GM12875 (cell line): ENCODE data around the gene FAM210A.

Source experiments
- H3K4me3 ChIP-seq: one replicate; pipeline ENCODE4 v1.5.1; 2011; ENCODE audit warnings: low read depth, low read length, control low read depth
- TF ChIP-seq, protein P1 (sequence below): IDR thresholded peaks from 2 replicates; pipeline ENCODE4 v1.5.1; 2011; ENCODE audit warnings: low read depth, mild to moderate bottlenecking, control low read depth, inconsistent platforms, low read length, moderate library complexity, borderline replicate concordance; ENCODE audit not compliant: insufficient read depth

FAM210A gene

DNA sequence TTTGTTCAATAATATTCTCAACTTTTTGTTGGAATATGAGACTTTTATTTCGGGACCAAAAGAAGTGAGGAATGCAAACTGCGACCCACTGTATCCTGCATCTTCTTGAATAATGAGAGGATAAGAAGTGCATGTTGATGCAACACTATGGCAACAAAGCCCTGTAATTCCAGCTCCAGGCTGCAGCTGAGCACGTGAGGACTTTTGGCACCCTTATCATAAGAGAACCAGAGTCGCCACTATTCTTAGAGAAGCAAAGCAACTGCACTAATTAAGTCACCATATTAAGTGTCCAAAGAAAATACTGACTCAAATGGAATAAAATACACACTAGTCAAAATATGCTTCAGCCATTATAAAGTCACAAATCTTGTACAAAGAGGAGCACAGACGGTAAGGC lies 65.8 kb downstream of the FAM210A start:
- H3K4me3 ChIP-seq: no peak overlapping the region
- TF ChIP-seq, protein P1, sequence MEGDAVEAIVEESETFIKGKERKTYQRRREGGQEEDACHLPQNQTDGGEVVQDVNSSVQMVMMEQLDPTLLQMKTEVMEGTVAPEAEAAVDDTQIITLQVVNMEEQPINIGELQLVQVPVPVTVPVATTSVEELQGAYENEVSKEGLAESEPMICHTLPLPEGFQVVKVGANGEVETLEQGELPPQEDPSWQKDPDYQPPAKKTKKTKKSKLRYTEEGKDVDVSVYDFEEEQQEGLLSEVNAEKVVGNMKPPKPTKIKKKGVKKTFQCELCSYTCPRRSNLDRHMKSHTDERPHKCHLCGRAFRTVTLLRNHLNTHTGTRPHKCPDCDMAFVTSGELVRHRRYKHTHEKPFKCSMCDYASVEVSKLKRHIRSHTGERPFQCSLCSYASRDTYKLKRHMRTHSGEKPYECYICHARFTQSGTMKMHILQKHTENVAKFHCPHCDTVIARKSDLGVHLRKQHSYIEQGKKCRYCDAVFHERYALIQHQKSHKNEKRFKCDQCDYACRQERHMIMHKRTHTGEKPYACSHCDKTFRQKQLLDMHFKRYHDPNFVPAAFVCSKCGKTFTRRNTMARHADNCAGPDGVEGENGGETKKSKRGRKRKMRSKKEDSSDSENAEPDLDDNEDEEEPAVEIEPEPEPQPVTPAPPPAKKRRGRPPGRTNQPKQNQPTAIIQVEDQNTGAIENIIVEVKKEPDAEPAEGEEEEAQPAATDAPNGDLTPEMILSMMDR: no peak

DNA sequence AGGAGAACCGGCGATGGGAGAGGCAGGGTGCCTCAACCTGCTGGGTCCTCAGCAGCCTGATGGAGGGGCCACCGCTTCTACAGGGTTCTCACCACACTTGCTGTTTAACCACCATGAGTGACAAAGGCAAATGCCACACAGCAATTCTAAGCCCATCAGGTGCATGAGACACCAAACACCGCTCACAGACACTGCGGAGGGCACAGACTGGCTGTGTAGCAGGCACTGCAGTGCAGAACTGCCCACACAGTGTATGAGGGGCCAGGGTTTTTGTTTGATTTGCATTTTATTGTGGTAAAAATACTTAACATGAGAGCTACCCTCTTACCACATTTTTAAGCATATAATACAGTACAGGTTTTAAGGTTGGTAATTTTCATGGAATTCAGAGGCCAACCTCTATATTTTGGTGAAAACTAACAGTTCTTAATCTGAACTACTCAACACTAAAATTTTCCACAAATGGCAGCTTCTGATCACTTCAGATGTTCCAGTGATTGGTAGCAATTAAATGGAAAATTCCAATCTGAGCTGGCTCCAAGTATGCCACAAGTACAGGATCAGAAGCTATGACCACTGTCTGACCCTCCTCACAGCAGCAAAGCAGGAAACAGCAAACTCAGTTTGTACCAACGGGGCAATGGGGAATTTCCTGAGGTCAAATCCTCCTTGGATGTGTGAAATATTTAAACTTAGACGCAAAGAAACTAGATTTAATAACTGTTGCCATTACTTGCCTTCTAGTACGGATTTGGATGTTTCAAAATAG lies 67.7 kb downstream of the FAM210A start:
- H3K4me3 ChIP-seq: no peak overlapping the region
- TF ChIP-seq, protein P1: no peak

DNA sequence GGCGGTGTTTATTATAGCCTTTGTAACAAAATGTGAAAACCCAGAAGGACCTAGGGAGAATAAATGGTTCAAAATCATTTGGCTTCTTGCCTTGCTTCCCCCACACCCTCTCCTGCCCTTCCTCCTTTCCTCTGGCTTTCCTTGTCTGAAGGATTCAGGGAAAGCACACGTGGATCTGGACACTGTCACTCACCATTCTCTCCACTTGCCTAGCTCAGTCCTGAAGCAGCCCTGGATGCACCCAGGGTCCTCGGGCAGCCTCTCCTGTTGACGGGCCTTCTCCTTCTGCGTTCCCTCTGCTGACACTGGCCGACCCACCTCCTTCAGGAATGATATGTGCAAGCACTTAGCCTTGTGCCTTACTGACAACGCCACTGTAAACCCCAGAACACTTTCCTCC lies 68.4 kb downstream of the FAM210A start:
- H3K4me3 ChIP-seq: no peak overlapping the region
- TF ChIP-seq, protein P1: no peak

DNA sequence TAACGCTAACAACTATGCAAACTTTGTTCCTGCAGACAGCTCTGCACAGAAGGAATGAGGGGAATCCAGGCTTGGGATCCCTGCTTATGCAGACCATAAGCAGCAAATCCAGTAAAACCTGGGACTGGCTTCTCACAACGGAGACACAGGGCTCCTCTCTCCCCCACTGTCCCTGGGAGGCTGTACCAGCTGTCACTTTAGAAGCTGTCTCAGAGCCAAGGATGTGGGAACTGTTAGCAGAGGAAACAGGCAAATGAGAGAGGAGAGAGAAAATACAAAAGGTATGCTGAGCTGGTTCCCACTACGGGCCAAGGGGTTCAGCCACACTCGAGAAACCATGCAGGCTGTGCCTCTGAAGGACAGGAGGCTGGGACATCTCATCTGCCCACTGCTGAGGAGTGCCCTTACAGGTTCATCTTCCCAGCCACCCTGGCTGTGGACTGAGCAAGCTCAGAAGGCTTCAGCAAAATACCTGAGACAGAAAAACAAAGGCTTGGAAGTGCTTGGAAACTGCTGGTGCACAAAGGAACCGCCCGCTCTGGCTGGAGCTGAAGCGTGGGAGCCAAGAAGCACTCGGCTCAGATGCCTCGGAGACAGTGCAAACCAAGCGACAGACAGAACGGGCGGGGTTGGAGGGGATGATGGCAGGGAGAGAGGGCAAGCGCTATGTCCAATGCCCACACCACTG lies 72.5 kb downstream of the FAM210A start:
- TF ChIP-seq, protein P1: no peak
- no peak overlapping the region for H3K4me3 ChIP-seq

DNA sequence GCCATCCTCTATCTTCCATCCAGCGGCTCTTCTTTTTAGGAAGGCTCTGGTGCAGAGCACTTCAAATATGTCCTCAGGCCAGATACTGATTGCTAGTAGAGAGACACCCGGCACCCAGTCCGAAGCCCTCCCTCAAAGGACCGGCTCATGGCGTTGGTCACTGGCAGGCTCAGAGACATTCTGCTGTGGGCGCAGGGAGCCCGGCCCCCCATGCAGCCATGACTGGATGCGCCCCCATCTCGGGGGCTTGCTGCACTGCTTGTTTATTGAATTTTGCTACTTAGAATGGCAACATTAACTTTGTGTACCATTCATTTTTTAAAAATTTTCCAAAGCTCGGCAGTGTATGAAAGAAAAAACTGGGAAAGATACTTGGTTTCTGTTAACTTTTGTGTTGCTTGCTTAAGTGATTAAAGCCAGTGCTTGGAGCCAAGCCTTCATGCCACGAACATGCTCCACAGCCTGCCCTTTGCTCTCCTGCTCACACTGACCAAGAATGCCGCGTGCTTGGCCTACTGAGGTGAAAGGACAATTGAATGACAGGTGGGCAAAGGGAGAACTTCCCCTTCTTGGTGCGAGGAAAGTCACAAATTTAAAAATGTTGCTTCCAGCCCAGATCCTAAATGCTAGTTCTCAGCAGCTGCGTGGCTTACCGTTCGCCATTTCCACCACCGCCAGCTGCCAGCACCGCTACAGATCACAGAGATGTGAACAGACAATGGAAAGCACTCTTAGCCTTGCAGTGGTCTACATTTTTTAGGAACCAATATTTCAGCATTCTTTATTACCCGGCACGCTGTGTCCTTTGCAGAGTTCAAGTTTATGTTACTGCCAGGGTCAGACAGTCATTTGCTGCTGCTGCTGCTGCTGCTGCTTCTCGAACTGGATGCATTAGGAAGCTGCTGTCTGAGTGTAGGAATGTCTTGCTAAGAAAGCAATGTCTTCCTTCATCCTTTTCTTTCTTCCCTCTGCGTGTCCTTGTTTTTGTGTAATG lies 76.7 kb downstream of the FAM210A start:
- no peak overlapping the region for H3K4me3 ChIP-seq
- TF ChIP-seq, protein P1: no peak

DNA sequence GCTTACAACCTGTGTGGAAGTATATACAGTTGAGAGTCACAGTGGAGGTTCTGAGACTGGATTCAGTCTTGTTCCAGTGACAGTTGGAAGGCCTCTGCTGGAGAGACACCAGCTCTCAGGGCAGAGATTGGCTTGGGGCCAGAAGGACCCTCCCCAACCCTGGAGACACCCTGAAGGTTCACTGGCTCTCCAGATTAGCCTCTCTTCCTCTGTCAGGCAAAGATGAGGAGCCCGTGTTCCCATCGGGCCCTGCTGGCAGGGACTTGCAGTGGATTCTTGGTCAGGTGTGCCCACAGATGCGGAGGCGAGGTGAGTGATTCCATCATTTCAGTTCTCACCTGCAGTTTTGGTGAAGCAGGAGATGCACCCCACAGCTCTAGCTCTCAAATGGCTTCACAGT lies 78.6 kb downstream of the FAM210A start:
- TF ChIP-seq, protein P1: no peak
- no peak overlapping the region for H3K4me3 ChIP-seq
